OCI-LY7 (cell line): Measurements from ENCODE around the gene PLA2G4B. TPM values are rescaled to one million over a fixed set of nuclear protein-coding genes. Genes with fewer than 3 reads are reported as not detected.

ENCODE experiments used
- BruUV-seq: library from RNA; stranded (reverse); fragments of 400-500 nt; replicated peaks from 2 replicates; lab custom pipeline; 2021; lab: Mats Ljungman, UMichigan
- CTCF ChIA-PET: fragments of 300-600 bp; sonication (Branson Sonifier 250); formaldehyde crosslinking; loops from one replicate; lab custom pipeline; 2022; ENCODE audit warnings: antibody characterized with exemption; ENCODE audit not compliant: unreplicated experiment; lab: Charles Lee
- POLR2A ChIA-PET: fragments of 300-600 bp; sonication (Branson Sonifier 250); formaldehyde crosslinking; loops from one replicate; lab custom pipeline; 2022; ENCODE audit warnings: antibody characterized with exemption; lab: Charles Lee
- DNase-seq: peaks from one replicate; pipeline ENCODE4 v3.0.0-alpha.2; 2015; ENCODE audit warnings: low spot score
- H2AFZ ChIP-seq: fragments of 200-600 bp; sonication (generic), shearing (Covaris generic); 2 replicates; pipeline ENCODE4 v1.6.1; 2014; ENCODE audit warnings: mild to moderate bottlenecking, antibody characterized with exemption, low read length, moderate library complexity
- H3K27ac ChIP-seq: fragments of 200-600 bp; sonication (generic); 2 replicates; pipeline ENCODE4 v1.5.1; 2014; ENCODE audit warnings: mixed run types, low read depth, mild to moderate bottlenecking, moderate library complexity, low read length, inconsistent platforms; ENCODE audit not compliant: poor library complexity, severe bottlenecking
- H3K36me3 ChIP-seq: fragments of 200-600 bp; sonication (generic); 2 replicates; pipeline ENCODE4 v1.6.1; 2014; ENCODE audit warnings: mild to moderate bottlenecking, antibody characterized with exemption, low read length, moderate library complexity, mixed read lengths; ENCODE audit not compliant: insufficient read depth
- H3K4me1 ChIP-seq: fragments of 200-600 bp; sonication (generic); 2 replicates; pipeline ENCODE4 v1.5.1; 2014; ENCODE audit warnings: mild to moderate bottlenecking, low read length; ENCODE audit not compliant: insufficient read depth, poor library complexity, severe bottlenecking
- H3K4me2 ChIP-seq: fragments of 200-600 bp; sonication (generic); 2 replicates; pipeline ENCODE4 v1.6.1; 2014; ENCODE audit warnings: mild to moderate bottlenecking, low read length
- H3K4me3 ChIP-seq: fragments of 200-600 bp; sonication (generic); 2 replicates; pipeline ENCODE4 v1.5.1; 2014; ENCODE audit warnings: mild to moderate bottlenecking, low read depth, low read length; ENCODE audit not compliant: poor library complexity, severe bottlenecking
- H3K79me2 ChIP-seq: fragments of 200-600 bp; sonication (generic); 2 replicates; pipeline ENCODE4 v1.6.1; 2016; ENCODE audit warnings: low read depth, mild to moderate bottlenecking, low read length, moderate library complexity, mixed read lengths; ENCODE audit not compliant: insufficient read depth
- H3K9me2 ChIP-seq: fragments of 200-600 bp; sonication (generic); 2 replicates; pipeline ENCODE4 v1.6.1; 2016; ENCODE audit warnings: mild to moderate bottlenecking, low read length, mixed read lengths; ENCODE audit not compliant: insufficient read depth
- H3K9me3 ChIP-seq: fragments of 200-600 bp; sonication (generic); 2 replicates; pipeline ENCODE4 v1.6.1; 2014; ENCODE audit warnings: mild to moderate bottlenecking, mixed run types, low read length, mixed read lengths
- H4K20me1 ChIP-seq: fragments of 200-600 bp; sonication (generic); 2 replicates; pipeline ENCODE4 v1.6.1; 2014; ENCODE audit warnings: mild to moderate bottlenecking, antibody characterized with exemption, low read length, moderate library complexity, mixed read lengths; ENCODE audit not compliant: insufficient read depth
- EZH2phosphoT487 ChIP-seq: fragments of 200-600 bp; sonication (generic); IDR thresholded peaks from 2 replicates; pipeline ENCODE4 v1.6.1; 2018; ENCODE audit warnings: low read depth, borderline replicate concordance, mild to moderate bottlenecking, mixed run types, antibody characterized with exemption, low read length, moderate library complexity, mixed read lengths
- intact Hi-C: fragments of 100-400 bp; cut with micrococcal nuclease; formaldehyde crosslinking; loops from one replicate; pipeline ENCODE4 v1.10.0; 2022; ENCODE audit not compliant: unreplicated experiment
- total RNA-seq, 2 experiments: library from RNA; depleted of rRNA in 1 of 2; stranded (reverse); fragments of >200 nt in 1 of 2; shearing (Covaris generic) in 1 of 2; gene quantifications; 2 replicates each; pipeline ENCODE4 v1.2.3, GENCODE V29; 2014 to 2022
- TF ChIP-seq, protein P1 (sequence below): fragments of 200-600 bp; sonication (generic); conservative IDR thresholded peaks from 2 replicates; pipeline ENCODE4 v1.5.1; 2014; ENCODE audit warnings: mild to moderate bottlenecking, antibody characterized with exemption, low read length, moderate library complexity, mixed read lengths

The PLA2G4B gene
- total RNA-seq, 2 experiments from 2014 or later: 9.5 to 11.1 TPM

DNA sequence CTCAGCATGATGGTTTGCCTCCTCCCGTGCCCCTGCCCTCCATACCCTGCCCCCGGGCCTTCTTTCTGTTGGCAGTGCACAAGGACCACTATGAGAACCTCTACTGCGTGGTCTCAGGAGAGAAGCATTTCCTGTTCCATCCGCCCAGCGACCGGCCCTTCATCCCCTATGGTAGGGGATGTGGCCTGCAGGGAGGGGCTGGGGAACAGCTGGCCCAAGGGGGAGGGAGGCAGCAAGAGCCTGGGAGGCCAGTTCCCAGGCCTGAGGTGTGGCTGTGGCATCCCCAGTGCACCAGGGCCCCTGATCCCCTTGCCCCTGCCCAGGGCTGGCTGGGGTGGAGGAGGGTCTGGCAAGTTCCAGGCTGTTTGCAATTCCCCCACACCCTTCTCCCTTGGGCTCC is 2.6 kb upstream of the PLA2G4B start:
- TF ChIP-seq, protein P1, sequence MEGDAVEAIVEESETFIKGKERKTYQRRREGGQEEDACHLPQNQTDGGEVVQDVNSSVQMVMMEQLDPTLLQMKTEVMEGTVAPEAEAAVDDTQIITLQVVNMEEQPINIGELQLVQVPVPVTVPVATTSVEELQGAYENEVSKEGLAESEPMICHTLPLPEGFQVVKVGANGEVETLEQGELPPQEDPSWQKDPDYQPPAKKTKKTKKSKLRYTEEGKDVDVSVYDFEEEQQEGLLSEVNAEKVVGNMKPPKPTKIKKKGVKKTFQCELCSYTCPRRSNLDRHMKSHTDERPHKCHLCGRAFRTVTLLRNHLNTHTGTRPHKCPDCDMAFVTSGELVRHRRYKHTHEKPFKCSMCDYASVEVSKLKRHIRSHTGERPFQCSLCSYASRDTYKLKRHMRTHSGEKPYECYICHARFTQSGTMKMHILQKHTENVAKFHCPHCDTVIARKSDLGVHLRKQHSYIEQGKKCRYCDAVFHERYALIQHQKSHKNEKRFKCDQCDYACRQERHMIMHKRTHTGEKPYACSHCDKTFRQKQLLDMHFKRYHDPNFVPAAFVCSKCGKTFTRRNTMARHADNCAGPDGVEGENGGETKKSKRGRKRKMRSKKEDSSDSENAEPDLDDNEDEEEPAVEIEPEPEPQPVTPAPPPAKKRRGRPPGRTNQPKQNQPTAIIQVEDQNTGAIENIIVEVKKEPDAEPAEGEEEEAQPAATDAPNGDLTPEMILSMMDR: no peak
- no peak for TF ChIP-seq EZH2phosphoT487
- no TSS peak for BruUV-seq
- ChIA-PET CTCF (no interaction called here), POLR2A (no interaction called here)
- intact Hi-C loops: no loop called here
- Histone ChIP-seq H3K36me3 (no peaks in the 10 kb centered on the region), H2AFZ (no peak overlapping the region), H3K4me1 (peaks cover 10% of the 10 kb centered on the region), H3K27ac (no peak overlapping the region), H4K20me1 (no peaks in the 10 kb centered on the region), H3K9me3 (no peaks in the 10 kb centered on the region), H3K4me3 (no peak overlapping the region), H3K4me2 (no peak overlapping the region), H3K79me2 (no peaks in the 10 kb centered on the region), H3K9me2 (no peaks in the 10 kb centered on the region)
- DNase-seq: no peak

DNA sequence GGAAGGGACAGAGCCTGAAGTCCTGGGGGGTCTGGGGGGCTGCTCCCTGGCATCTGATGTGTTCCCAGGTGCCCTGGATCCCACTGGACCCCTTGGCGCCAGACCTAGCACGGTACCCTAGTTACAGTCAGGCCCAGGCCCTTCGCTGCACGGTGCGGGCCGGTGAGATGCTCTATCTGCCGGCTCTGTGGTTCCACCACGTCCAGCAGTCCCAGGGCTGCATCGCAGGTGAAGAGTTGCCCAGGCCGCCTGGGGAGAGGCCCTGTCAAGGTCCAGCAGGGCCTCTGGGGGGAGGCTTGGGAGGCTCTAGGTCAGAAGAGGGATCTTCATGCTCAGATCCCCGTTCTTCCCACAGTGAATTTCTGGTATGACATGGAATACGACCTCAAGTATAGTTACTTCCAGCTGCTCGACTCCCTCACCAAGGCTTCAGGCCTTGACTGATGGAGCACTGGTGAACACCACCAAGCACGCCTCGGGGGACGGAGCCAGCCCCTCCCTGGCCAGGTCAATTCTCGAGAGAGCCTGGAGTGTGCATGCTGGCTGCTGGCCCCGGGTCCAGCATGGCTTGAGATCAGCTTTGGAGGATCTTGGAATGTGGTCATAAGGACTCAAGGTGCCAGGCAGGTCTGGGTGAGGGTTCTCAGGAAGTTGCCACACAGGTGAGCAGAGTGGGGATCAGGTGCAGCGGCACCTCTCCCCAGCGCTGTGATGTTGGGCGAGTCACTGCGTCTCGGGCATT is 1.8 kb upstream of the PLA2G4B start:
- H4K20me1 ChIP-seq: no peaks in the 10 kb centered on the region
- ChIA-PET POLR2A (no interaction called here), CTCF (no interaction called here)
- intact Hi-C loops: no loop called here
- no TSS peak for BruUV-seq
- TF ChIP-seq, protein P1: no peak
- TF ChIP-seq EZH2phosphoT487: no peak
- H3K27ac ChIP-seq: no peak overlapping the region
- H3K4me3 ChIP-seq: no peak overlapping the region
- H3K4me1 ChIP-seq: peaks cover 10% of the 10 kb centered on the region
- H3K79me2 ChIP-seq: no peaks in the 10 kb centered on the region
- H3K4me2 ChIP-seq: no peak overlapping the region
- no peaks in the 10 kb centered on the region for H3K9me2 ChIP-seq
- DNase-seq: no peak
- H2AFZ ChIP-seq: no peak overlapping the region
- no peaks in the 10 kb centered on the region for H3K9me3 ChIP-seq
- no peaks in the 10 kb centered on the region for H3K36me3 ChIP-seq

DNA sequence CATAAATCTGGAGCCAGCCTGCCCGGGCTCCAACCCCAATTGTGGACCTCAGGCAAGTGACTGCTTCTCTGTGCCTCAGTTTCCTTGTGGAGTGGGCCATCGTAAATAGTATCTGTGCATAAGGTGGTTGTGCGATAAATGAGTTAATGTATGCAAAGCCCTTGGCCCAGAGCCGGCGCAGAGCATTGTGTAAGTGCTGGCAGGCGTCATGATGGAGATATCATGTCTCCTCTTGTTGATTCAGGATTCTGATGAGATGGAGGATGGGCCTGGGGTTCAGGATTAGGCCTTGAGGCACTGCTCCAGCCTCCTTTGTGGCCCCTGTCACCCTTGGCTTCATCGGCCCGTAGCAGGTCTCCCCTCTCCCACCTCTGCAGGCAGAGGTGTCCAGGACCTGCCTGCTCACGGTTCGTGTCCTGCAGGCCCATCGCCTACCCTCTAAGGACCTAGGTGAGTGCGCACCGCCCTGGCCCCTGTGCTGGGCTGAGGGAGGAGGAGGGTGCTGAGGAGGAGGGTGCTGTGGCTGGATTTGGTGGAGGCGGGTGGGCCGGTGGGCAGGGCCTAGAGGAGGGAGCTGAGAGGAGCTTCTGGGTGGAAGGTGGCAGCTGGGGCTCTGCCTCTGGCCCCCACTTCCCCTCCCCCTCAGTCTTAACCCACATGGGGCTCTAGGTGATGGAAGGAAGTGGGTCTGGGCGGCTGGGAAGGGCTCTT is 1.3 kb downstream of the PLA2G4B start:
- Histone ChIP-seq H3K36me3 (no peaks in the 10 kb centered on the region), H2AFZ (no peak overlapping the region), H3K9me3 (no peaks in the 10 kb centered on the region), H3K4me3 (no peak overlapping the region), H3K27ac (no peak overlapping the region), H3K79me2 (no peaks in the 10 kb centered on the region), H4K20me1 (no peaks in the 10 kb centered on the region), H3K9me2 (no peaks in the 10 kb centered on the region), H3K4me1 (no peaks in the 10 kb centered on the region), H3K4me2 (no peak overlapping the region)
- ChIA-PET CTCF (interaction anchor here (0.6 kb wide), 1 partner anchor 29 kb away, joined by 3 read pairs; no protein-coding TSS in a partner anchor), POLR2A (no interaction called here)
- TF ChIP-seq, protein P1: no peak
- no peak for TF ChIP-seq EZH2phosphoT487
- no peak for DNase-seq
- BruUV-seq: no TSS peak
- intact Hi-C loops: no loop called here
